Tibial nerve (tissue), 4 donors: ENCODE results near the gene CLK3. TPM values are rescaled to one million over a fixed set of nuclear protein-coding genes. Genes with fewer than 3 reads are reported as not detected.

Experiments
- DNase-seq, 2 donors: peaks; one replicate each; pipeline ENCODE4 v3.0.0-alpha.2; 2019; ENCODE audit warnings: low spot score in 2 of 2
- H3K27ac ChIP-seq, 4 donors: fragments of 200-600 bp; sonication (generic) in 3 of 4; one replicate each; pipeline ENCODE4 v1.5.1; 2017 to 2019; ENCODE audit warnings: mild to moderate bottlenecking in 1 of 4
- H3K27me3 ChIP-seq, 2 donors: fragments of 200-600 bp; sonication (generic) in 1 of 2; one replicate each; pipeline versions ENCODE4 v1.5.1 to v1.6.0; 2017 to 2019
- H3K36me3 ChIP-seq, 3 donors: fragments of 200-600 bp; sonication (generic); one replicate each; pipeline ENCODE4 v1.5.1; 2018 to 2019
- H3K4me1 ChIP-seq, 4 donors: fragments of 200-600 bp; sonication (generic) in 3 of 4; one replicate each; pipeline ENCODE4 v1.5.1; 2017 to 2019
- H3K4me3 ChIP-seq, 4 donors: fragments of 200-600 bp; sonication (generic) in 3 of 4; one replicate each; pipeline ENCODE4 v1.5.1; 2017 to 2019; ENCODE audit warnings: mild to moderate bottlenecking in 1 of 4, moderate library complexity in 1 of 4
- H3K9me3 ChIP-seq, 4 donors: fragments of 200-600 bp; sonication (generic) in 3 of 4; one replicate each; pipeline ENCODE4 v1.5.1; 2017 to 2019
- CTCF ChIP-seq, 5 experiments: fragments of 200-600 bp in 3 of 5; fragments of 450-650 bp in 2 of 5; sonication (generic) in 3 of 5; IDR thresholded peaks; one replicate each; pipeline ENCODE4 v1.5.1; 2016 to 2019; ENCODE audit warnings: antibody characterized with exemption in 5 of 5, mild to moderate bottlenecking in 3 of 5, moderate library complexity in 2 of 5
- EP300 ChIP-seq, 2 donors: sonication (generic); formaldehyde crosslinking; IDR thresholded peaks; one replicate each; pipeline ENCODE4 v1.6.1; 2017; ENCODE audit warnings: antibody characterized with exemption in 2 of 2, mild to moderate bottlenecking in 1 of 2
- POLR2A ChIP-seq, 2 donors: fragments of 450-650 bp; IDR thresholded peaks; one replicate each; pipeline ENCODE4 v1.6.1; 2017; ENCODE audit warnings: antibody characterized with exemption in 2 of 2, mild to moderate bottlenecking in 2 of 2, moderate library complexity in 2 of 2
- WGBS, 2 donors: methylation state at CpG; one replicate each; pipeline ENCODE4 v1.1.5; 2018; 5-methylcytosine and 5-hydroxymethylcytosine counted together
- total RNA-seq, 4 donors: library from RNA; depleted of rRNA; stranded (reverse); fragments of >200 nt; gene quantifications; one replicate each; pipeline ENCODE4 v1.1.0, GENCODE V29; 2016

The CLK3 gene
- total RNA-seq, 4 donors from 2014 or later: 130 to 181 (median 138) TPM

GRCh38 chr15:74630284-74631086, 14.8 kb downstream of the CLK3 start:
- H3K27me3 ChIP-seq: no peaks in the 10 kb centered on the region
- H3K27ac ChIP-seq: no peak overlapping the region
- H3K36me3 ChIP-seq: peaks cover 0 to 100% (median 39%) of the 10 kb centered on the region in 3 donors
- no peak for TF ChIP-seq POLR2A (IDR thresholded peaks at IDR 0.05)
- no peak for TF ChIP-seq EP300 (IDR thresholded peaks at IDR 0.05)
- no peak for TF ChIP-seq CTCF (IDR thresholded peaks at IDR 0.05)
- no peak overlapping the region for H3K4me3 ChIP-seq
- DNase-seq: no peak
- WGBS, 2 donors: 70 to 74% methylated on average over 6 of the region's 6 CpGs
- H3K4me1 ChIP-seq: no peaks in the 10 kb centered on the region
- H3K9me3 ChIP-seq: no peaks in the 10 kb centered on the region

GRCh38 chr15:74631087-74631385, 15.4 kb downstream of the CLK3 start:
- peaks cover 0 to 100% (median 34%) of the 10 kb centered on the region in 3 donors for H3K36me3 ChIP-seq
- no peaks in the 10 kb centered on the region for H3K9me3 ChIP-seq
- no peaks in the 10 kb centered on the region for H3K4me1 ChIP-seq
- TF ChIP-seq CTCF (IDR thresholded peaks at IDR 0.05) (no peak), POLR2A (IDR thresholded peaks at IDR 0.05) (no peak), EP300 (IDR thresholded peaks at IDR 0.05) (no peak)
- no peak overlapping the region for H3K4me3 ChIP-seq
- DNase-seq: no peak
- H3K27me3 ChIP-seq: no peaks in the 10 kb centered on the region
- peak overlapping the region in 1 of 4 donors; percentile 7 for H3K27ac ChIP-seq
- 48 to 72% methylated on average over 2 to 3 of the region's 3 CpGs for WGBS, 2 donors

- Histone ChIP-seq H3K36me3 (peaks cover 0 to 100% (median 31%) of the 10 kb centered on the region in 3 donors), H3K27ac (peak overlapping the region in 1 of 4 donors; percentile 7), H3K4me3 (no peak overlapping the region), H3K9me3 (no peaks in the 10 kb centered on the region), H3K27me3 (no peaks in the 10 kb centered on the region), H3K4me1 (no peaks in the 10 kb centered on the region)
- TF ChIP-seq POLR2A (IDR thresholded peaks at IDR 0.05): no peak
- no peak for TF ChIP-seq EP300 (IDR thresholded peaks at IDR 0.05)
- no peak for TF ChIP-seq CTCF (IDR thresholded peaks at IDR 0.05)
- WGBS, 2 donors: 56 to 69% methylated on average over 3 of the region's 3 CpGs
- no peak for DNase-seq
Observed at GRCh38 chr15:74631408-74631807, 15.8 kb downstream of the CLK3 start.

- Histone ChIP-seq H3K27ac (no peak overlapping the region), H3K9me3 (no peaks in the 10 kb centered on the region), H3K36me3 (peaks cover 0 to 100% (median 35%) of the 10 kb centered on the region in 3 donors), H3K27me3 (no peaks in the 10 kb centered on the region), H3K4me3 (no peak overlapping the region), H3K4me1 (no peaks in the 10 kb centered on the region)
- 61 to 66% methylated on average over 8 of the region's 8 CpGs for WGBS, 2 donors
- DNase-seq: peak; percentile 57 to 64
- TF ChIP-seq POLR2A (IDR thresholded peaks at IDR 0.05): no peak
- TF ChIP-seq EP300 (IDR thresholded peaks at IDR 0.05): no peak
- TF ChIP-seq CTCF (IDR thresholded peaks at IDR 0.05): peak; percentile 63 to 83 (median 69)
Observed at GRCh38 chr15:74631935-74632560, 16.4 kb downstream of the CLK3 start.

- H3K4me1 ChIP-seq: no peaks in the 10 kb centered on the region
- H3K9me3 ChIP-seq: no peaks in the 10 kb centered on the region
- no peak for TF ChIP-seq CTCF (IDR thresholded peaks at IDR 0.05)
- no peak for TF ChIP-seq POLR2A (IDR thresholded peaks at IDR 0.05)
- TF ChIP-seq EP300 (IDR thresholded peaks at IDR 0.05): no peak
- H3K36me3 ChIP-seq: peaks cover 0 to 100% (median 35%) of the 10 kb centered on the region in 3 donors
- no peak for DNase-seq
- H3K4me3 ChIP-seq: no peak overlapping the region
- no peaks in the 10 kb centered on the region for H3K27me3 ChIP-seq
- H3K27ac ChIP-seq: no peak overlapping the region
- WGBS, 2 donors: 84 to 93% methylated on average over 8 to 9 of the region's 9 CpGs
Observed at GRCh38 chr15:74632601-74633000, 17.0 kb downstream of the CLK3 start.
